Measurements from ENCODE around the gene NTSR2.

The NTSR2 gene

DNA sequence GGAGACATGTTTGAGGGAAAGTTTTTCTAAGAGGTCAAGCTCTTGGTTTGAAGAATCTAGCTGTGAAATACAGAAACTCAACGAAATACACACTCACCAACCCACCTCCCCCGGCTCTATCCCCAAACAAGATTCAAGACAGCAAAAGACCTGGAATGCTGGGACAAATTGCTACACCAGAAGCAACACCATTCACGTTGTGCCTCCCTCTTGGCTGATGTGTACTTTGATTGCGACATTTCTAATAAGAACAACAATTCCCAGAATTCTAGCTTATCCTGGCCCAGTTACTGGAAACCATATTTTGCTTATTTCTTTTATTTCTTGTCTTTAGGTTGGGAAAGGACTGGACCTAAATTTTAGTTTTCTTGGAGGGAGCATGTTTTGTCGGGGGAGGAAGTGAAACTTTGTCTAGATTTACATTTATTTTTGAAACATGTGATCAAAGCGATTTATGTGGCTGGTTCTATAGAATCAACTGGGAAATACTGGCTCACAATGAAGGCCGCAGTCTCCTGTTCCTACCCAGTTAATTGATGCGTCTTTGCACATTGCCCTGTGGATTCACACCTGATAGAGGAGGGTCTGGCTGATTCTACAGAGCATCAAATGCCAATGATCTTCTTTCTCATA lies 46.8 kb upstream of the NTSR2 start:
- no peaks in the 10 kb centered on the region for H3K4me1 ChIP-seq (ENCODE audit: control insufficient read depth in 2 of 2, insufficient read depth in 1 of 2, low read depth in 1 of 2, low read length in 2 of 2)
- H3K9ac ChIP-seq (ENCODE audit: low read depth, low read length, poor library complexity): no peak overlapping the region
- no peak overlapping the region for H2AK5ac ChIP-seq (ENCODE audit: low read depth, low read length)
- no CpG with 5 or more reads among the region's 8 CpGs for WGBS, 2 donors (ENCODE audit: extremely low coverage in 2 of 2, insufficient read length in 2 of 2, insufficient replicate concordance in 1 of 2)
- H3K36me3 ChIP-seq (replicated peaks in 1 of 2; ENCODE audit: control insufficient read depth in 2 of 2, insufficient read depth in 2 of 2, low read length in 2 of 2): no peaks in the 10 kb centered on the region
- H3K23ac ChIP-seq (ENCODE audit: low read depth, low read length, poor library complexity): no peak overlapping the region
- H3K18ac ChIP-seq (ENCODE audit: low read length): no peak overlapping the region
- H2BK5ac ChIP-seq (ENCODE audit: low read length): no peak overlapping the region
- DNase-seq (ENCODE audit: low spot score): no peak
- no peak overlapping the region for H3K4me2 ChIP-seq (ENCODE audit: insufficient read depth, low read length, poor library complexity, severe bottlenecking)
- no peak overlapping the region for H2AFZ ChIP-seq (ENCODE audit: low read length)
- H3K27ac ChIP-seq (replicated peaks; ENCODE audit: low read length): no peak overlapping the region
- no peak overlapping the region for H3K4ac ChIP-seq (ENCODE audit: low read length)
- no peak overlapping the region for H4K8ac ChIP-seq (ENCODE audit: low read depth, low read length)
- H2BK15ac ChIP-seq (ENCODE audit: low read length): no peak overlapping the region
- no peak overlapping the region for H2BK120ac ChIP-seq (ENCODE audit: low read depth, low read length)
- no peak overlapping the region for H3K14ac ChIP-seq (ENCODE audit: low read length)
- H4K91ac ChIP-seq (ENCODE audit: low read depth, low read length, poor library complexity): no peak overlapping the region
- H3K9me3 ChIP-seq (replicated peaks in 1 of 2; ENCODE audit: control insufficient read depth in 2 of 2, insufficient read depth in 1 of 2, low read depth in 1 of 2, low read length in 2 of 2): no peaks in the 10 kb centered on the region
- H3K79me1 ChIP-seq (ENCODE audit: low read depth, low read length): no peaks in the 10 kb centered on the region
- H3K4me3 ChIP-seq (ENCODE audit: low read length in 2 of 2): no peak overlapping the region
- no peak overlapping the region for H2BK12ac ChIP-seq (ENCODE audit: low read length)
- peaks cover 0 to 67% (median 0%) of the 10 kb centered on the region in 3 experiments for H3K27me3 ChIP-seq (ENCODE audit: control insufficient read depth in 3 of 3, insufficient read depth in 3 of 3, low read depth in 1 of 3, low read length in 3 of 3)

DNA sequence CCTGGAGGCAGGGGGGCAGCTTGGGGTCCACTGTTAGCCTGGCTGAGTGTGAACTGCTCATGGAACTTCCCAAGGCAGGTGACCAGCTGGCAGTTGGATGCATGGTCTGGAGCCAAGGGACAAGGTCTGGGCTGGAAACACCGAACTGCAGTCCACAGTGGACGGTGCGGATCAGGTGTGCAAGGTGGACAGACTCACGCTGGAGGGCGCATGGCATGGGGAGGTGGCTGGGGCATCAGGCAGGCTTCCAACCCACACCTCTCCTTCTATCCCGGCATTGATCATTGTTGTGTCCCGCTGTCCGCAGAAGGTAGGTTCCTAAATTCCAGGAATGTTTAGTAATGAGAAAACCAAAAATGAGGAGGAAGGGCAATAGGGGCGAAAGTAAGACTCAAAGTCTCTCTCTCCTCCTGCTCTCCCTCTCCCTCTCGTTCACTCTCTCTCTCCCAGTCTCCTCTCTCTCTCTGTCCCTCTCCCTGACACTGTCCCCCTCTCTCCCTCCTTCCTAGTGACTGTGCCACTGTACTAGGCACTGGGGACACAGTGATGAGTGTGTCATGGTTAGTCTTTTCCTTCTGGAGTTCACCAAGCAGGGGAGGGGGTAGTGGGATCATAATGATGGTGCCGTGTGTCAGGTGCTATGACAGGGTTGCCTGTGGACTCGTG lies 46.1 kb upstream of the NTSR2 start:
- WGBS, 2 donors (ENCODE audit: extremely low coverage in 2 of 2, insufficient read length in 2 of 2, insufficient replicate concordance in 1 of 2): no CpG with 5 or more reads among the region's 12 CpGs

DNA sequence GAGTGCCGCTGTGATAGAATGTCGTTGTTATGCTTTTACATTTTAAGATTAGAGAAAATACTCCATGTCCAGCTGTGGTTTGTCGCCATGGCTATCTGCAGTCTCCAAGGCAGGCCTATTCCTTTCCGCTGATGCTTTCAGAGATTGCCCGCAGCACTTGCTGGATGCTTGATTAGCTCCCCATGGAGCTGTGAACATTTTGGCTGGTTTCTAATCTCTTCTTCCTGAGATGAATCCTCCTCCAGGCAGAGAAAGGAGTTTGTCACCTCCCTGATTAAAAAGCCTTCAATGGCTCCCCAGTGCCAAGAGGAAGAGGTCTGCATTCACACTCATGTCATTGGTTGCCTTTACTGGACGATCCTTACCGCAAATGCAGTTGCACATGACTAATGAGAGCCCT lies 43.8 kb upstream of the NTSR2 start:
- Histone ChIP-seq H4K91ac (ENCODE audit: low read depth, low read length, poor library complexity) (no peak overlapping the region), H3K79me1 (ENCODE audit: low read depth, low read length) (no peaks in the 10 kb centered on the region), H2BK5ac (ENCODE audit: low read length) (no peak overlapping the region), H3K9me3 (replicated peaks in 1 of 2; ENCODE audit: control insufficient read depth in 2 of 2, insufficient read depth in 1 of 2, low read depth in 1 of 2, low read length in 2 of 2) (no peaks in the 10 kb centered on the region), H3K23ac (ENCODE audit: low read depth, low read length, poor library complexity) (no peak overlapping the region), H3K4me3 (ENCODE audit: low read length in 2 of 2) (no peak overlapping the region), H4K8ac (ENCODE audit: low read depth, low read length) (no peak overlapping the region), H3K14ac (ENCODE audit: low read length) (no peak overlapping the region), H3K4ac (ENCODE audit: low read length) (no peak overlapping the region), H3K4me1 (ENCODE audit: control insufficient read depth in 2 of 2, insufficient read depth in 1 of 2, low read depth in 1 of 2, low read length in 2 of 2) (no peaks in the 10 kb centered on the region), H2BK12ac (ENCODE audit: low read length) (no peak overlapping the region), H2BK120ac (ENCODE audit: low read depth, low read length) (no peak overlapping the region), H3K27ac (replicated peaks; ENCODE audit: low read length) (no peak overlapping the region), H3K9ac (ENCODE audit: low read depth, low read length, poor library complexity) (no peak overlapping the region), H3K36me3 (replicated peaks in 1 of 2; ENCODE audit: control insufficient read depth in 2 of 2, insufficient read depth in 2 of 2, low read length in 2 of 2) (no peaks in the 10 kb centered on the region), H2AFZ (ENCODE audit: low read length) (no peak overlapping the region), H2AK5ac (ENCODE audit: low read depth, low read length) (no peak overlapping the region), H3K18ac (ENCODE audit: low read length) (peak overlapping the region; percentile 15), H3K27me3 (ENCODE audit: control insufficient read depth in 3 of 3, insufficient read depth in 3 of 3, low read depth in 1 of 3, low read length in 3 of 3) (peaks cover 0 to 51% (median 0%) of the 10 kb centered on the region in 3 experiments), H3K4me2 (ENCODE audit: insufficient read depth, low read length, poor library complexity, severe bottlenecking) (no peak overlapping the region), H2BK15ac (ENCODE audit: low read length) (no peak overlapping the region)
- no peak for DNase-seq (ENCODE audit: low spot score)
- WGBS, 2 donors (ENCODE audit: extremely low coverage in 2 of 2, insufficient read length in 2 of 2, insufficient replicate concordance in 1 of 2): no CpG with 5 or more reads among the region's 7 CpGs

More for the DNA sequence above, 46.1 kb upstream of the NTSR2 start:
- H4K91ac ChIP-seq (ENCODE audit: low read depth, low read length, poor library complexity): no peak overlapping the region
- no peak overlapping the region for H2BK120ac ChIP-seq (ENCODE audit: low read depth, low read length)
- no peak overlapping the region for H3K14ac ChIP-seq (ENCODE audit: low read length)
- H3K9me3 ChIP-seq (replicated peaks in 1 of 2; ENCODE audit: control insufficient read depth in 2 of 2, insufficient read depth in 1 of 2, low read depth in 1 of 2, low read length in 2 of 2): no peaks in the 10 kb centered on the region
- H4K8ac ChIP-seq (ENCODE audit: low read depth, low read length): no peak overlapping the region
- H3K4me3 ChIP-seq (ENCODE audit: low read length in 2 of 2): no peak overlapping the region
- DNase-seq (ENCODE audit: low spot score): no peak
- H2BK12ac ChIP-seq (ENCODE audit: low read length): no peak overlapping the region
- H3K9ac ChIP-seq (ENCODE audit: low read depth, low read length, poor library complexity): no peak overlapping the region
- no peaks in the 10 kb centered on the region for H3K79me1 ChIP-seq (ENCODE audit: low read depth, low read length)
- no peak overlapping the region for H3K4me2 ChIP-seq (ENCODE audit: insufficient read depth, low read length, poor library complexity, severe bottlenecking)
- H3K4me1 ChIP-seq (ENCODE audit: control insufficient read depth in 2 of 2, insufficient read depth in 1 of 2, low read depth in 1 of 2, low read length in 2 of 2): no peaks in the 10 kb centered on the region
- no peak overlapping the region for H3K4ac ChIP-seq (ENCODE audit: low read length)
- H3K36me3 ChIP-seq (replicated peaks in 1 of 2; ENCODE audit: control insufficient read depth in 2 of 2, insufficient read depth in 2 of 2, low read length in 2 of 2): no peaks in the 10 kb centered on the region
- peak overlapping the region; percentile 50 for H3K18ac ChIP-seq (ENCODE audit: low read length)
- no peak overlapping the region for H2AFZ ChIP-seq (ENCODE audit: low read length)
- H2AK5ac ChIP-seq (ENCODE audit: low read depth, low read length): no peak overlapping the region
- no peak overlapping the region for H2BK5ac ChIP-seq (ENCODE audit: low read length)
- H3K27me3 ChIP-seq (ENCODE audit: control insufficient read depth in 3 of 3, insufficient read depth in 3 of 3, low read depth in 1 of 3, low read length in 3 of 3): peaks cover 0 to 67% (median 0%) of the 10 kb centered on the region in 3 experiments
- H3K27ac ChIP-seq (replicated peaks; ENCODE audit: low read length): no peak overlapping the region
- H2BK15ac ChIP-seq (ENCODE audit: low read length): no peak overlapping the region
- no peak overlapping the region for H3K23ac ChIP-seq (ENCODE audit: low read depth, low read length, poor library complexity)

DNA sequence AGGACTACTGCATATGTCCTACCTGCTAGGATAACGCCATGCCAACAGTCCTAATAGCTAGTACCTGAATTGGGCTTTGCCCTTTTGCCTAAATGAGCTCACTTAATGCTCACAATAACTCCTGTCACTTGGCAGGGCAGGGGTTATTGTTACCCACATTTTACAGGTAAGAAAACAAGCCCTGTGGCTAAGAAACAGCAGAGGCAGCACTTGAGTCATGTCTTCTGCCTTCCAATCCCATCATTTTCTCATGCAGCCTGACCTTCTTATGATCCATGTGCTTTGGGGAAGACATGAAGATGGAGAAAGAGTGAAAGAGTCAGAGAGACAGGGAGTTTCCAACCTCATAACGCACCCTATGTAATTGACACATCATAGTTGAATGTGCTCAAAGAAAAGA lies 42.9 kb upstream of the NTSR2 start:
- no CpG with 5 or more reads among the region's 2 CpGs for WGBS, 2 donors (ENCODE audit: extremely low coverage in 2 of 2, insufficient read length in 2 of 2, insufficient replicate concordance in 1 of 2)
- Histone ChIP-seq H2BK120ac (ENCODE audit: low read depth, low read length) (no peak overlapping the region), H3K4me1 (ENCODE audit: control insufficient read depth in 2 of 2, insufficient read depth in 1 of 2, low read depth in 1 of 2, low read length in 2 of 2) (no peaks in the 10 kb centered on the region), H2BK12ac (ENCODE audit: low read length) (no peak overlapping the region), H3K27ac (replicated peaks; ENCODE audit: low read length) (no peak overlapping the region), H3K4me3 (ENCODE audit: low read length in 2 of 2) (no peak overlapping the region), H4K91ac (ENCODE audit: low read depth, low read length, poor library complexity) (no peak overlapping the region), H2BK5ac (ENCODE audit: low read length) (no peak overlapping the region), H3K9ac (ENCODE audit: low read depth, low read length, poor library complexity) (no peak overlapping the region), H3K4ac (ENCODE audit: low read length) (no peak overlapping the region), H3K27me3 (ENCODE audit: control insufficient read depth in 3 of 3, insufficient read depth in 3 of 3, low read depth in 1 of 3, low read length in 3 of 3) (peaks cover 0 to 44% (median 0%) of the 10 kb centered on the region in 3 experiments), H2BK15ac (ENCODE audit: low read length) (no peak overlapping the region), H3K18ac (ENCODE audit: low read length) (no peak overlapping the region), H2AFZ (ENCODE audit: low read length) (no peak overlapping the region), H3K14ac (ENCODE audit: low read length) (no peak overlapping the region), H3K9me3 (replicated peaks in 1 of 2; ENCODE audit: control insufficient read depth in 2 of 2, insufficient read depth in 1 of 2, low read depth in 1 of 2, low read length in 2 of 2) (no peaks in the 10 kb centered on the region), H2AK5ac (ENCODE audit: low read depth, low read length) (no peak overlapping the region), H3K23ac (ENCODE audit: low read depth, low read length, poor library complexity) (no peak overlapping the region), H3K4me2 (ENCODE audit: insufficient read depth, low read length, poor library complexity, severe bottlenecking) (no peak overlapping the region), H3K79me1 (ENCODE audit: low read depth, low read length) (no peaks in the 10 kb centered on the region), H4K8ac (ENCODE audit: low read depth, low read length) (no peak overlapping the region), H3K36me3 (replicated peaks in 1 of 2; ENCODE audit: control insufficient read depth in 2 of 2, insufficient read depth in 2 of 2, low read length in 2 of 2) (no peaks in the 10 kb centered on the region)
- no peak for DNase-seq (ENCODE audit: low spot score)

Data from neuronal stem cell (in vitro differentiated cells).